Esophagus muscularis mucosa (tissue), 4 donors: ENCODE data around the gene GLB1L3.

Experiments
- CTCF ChIP-seq, 3 experiments: fragments of 200-600 bp in 2 of 3; fragments of 450-650 bp in 1 of 3; sonication (generic) in 2 of 3; IDR thresholded peaks; one replicate each; pipeline ENCODE4 v1.5.1; 2017 to 2019; ENCODE audit warnings: antibody characterized with exemption in 3 of 3, mild to moderate bottlenecking in 2 of 3, moderate library complexity in 1 of 3
- EP300 ChIP-seq: sonication (generic); formaldehyde crosslinking; IDR thresholded peaks from one replicate; pipeline ENCODE4 v1.6.1; 2017; ENCODE audit warnings: antibody characterized with exemption
- POLR2A ChIP-seq: fragments of 450-650 bp; IDR thresholded peaks from one replicate; pipeline ENCODE4 v1.6.1; 2017; ENCODE audit warnings: antibody characterized with exemption, moderate library complexity, mild to moderate bottlenecking, low read depth

- TF ChIP-seq CTCF (IDR thresholded peaks at IDR 0.05) (no peak), EP300 (no peak), POLR2A (no peak)
These were observed 32.3 kb upstream of the GLB1L3 start for GRCh38 chr11:134243913-134244312.
